Measurements from ENCODE around the gene SMAD2.
"Not testable (repeated sequence)": the region's sequence is repeated elsewhere in the genome, so short reads cannot be mapped to it uniquely, and the experiment has no call there.

SMAD2 gene

GRCh38 chr18:47865183-47865582, 65.3 kb downstream of the SMAD2 start:
- Mint-ChIP-seq H3K27me3 (no peaks in the 10 kb centered on the region), H3K4me1 (ENCODE audit: low read depth) (peaks cover 5% of the 10 kb centered on the region), H3K27ac (no peak overlapping the region), H3K4me3 (no peak overlapping the region), H3K9me3 (peaks cover 4% of the 10 kb centered on the region), H3K36me3 (ENCODE audit: low read depth) (peaks cover 84% of the 10 kb centered on the region)

GRCh38 chr18:47863041-47863440, 67.4 kb downstream of the SMAD2 start:
- H3K4me3 Mint-ChIP-seq: no peak overlapping the region
- peaks cover 86% of the 10 kb centered on the region for H3K36me3 Mint-ChIP-seq (ENCODE audit: low read depth)
- H3K4me1 Mint-ChIP-seq (ENCODE audit: low read depth): no peaks in the 10 kb centered on the region
- H3K27me3 Mint-ChIP-seq: no peaks in the 10 kb centered on the region
- H3K9me3 Mint-ChIP-seq: peaks cover 15% of the 10 kb centered on the region
- no peak overlapping the region for H3K27ac Mint-ChIP-seq

GRCh38 chr18:47858607-47859006, 71.9 kb downstream of the SMAD2 start:
- peaks cover 24% of the 10 kb centered on the region for H3K9me3 Mint-ChIP-seq
- H3K4me1 Mint-ChIP-seq (ENCODE audit: low read depth): no peaks in the 10 kb centered on the region
- no peak overlapping the region for H3K27ac Mint-ChIP-seq
- H3K4me3 Mint-ChIP-seq: no peak overlapping the region
- no peaks in the 10 kb centered on the region for H3K27me3 Mint-ChIP-seq
- peaks cover 82% of the 10 kb centered on the region for H3K36me3 Mint-ChIP-seq (ENCODE audit: low read depth)

- no peaks in the 10 kb centered on the region for H3K27me3 Mint-ChIP-seq
- peaks cover 54% of the 10 kb centered on the region for H3K36me3 Mint-ChIP-seq (ENCODE audit: low read depth)
- no peak overlapping the region for H3K27ac Mint-ChIP-seq
- no peaks in the 10 kb centered on the region for H3K9me3 Mint-ChIP-seq
- H3K4me3 Mint-ChIP-seq: no peak overlapping the region
- no peaks in the 10 kb centered on the region for H3K4me1 Mint-ChIP-seq (ENCODE audit: low read depth)
These were observed 82.8 kb downstream of the SMAD2 start for GRCh38 chr18:47847635-47848034.

- H3K27ac Mint-ChIP-seq: no peak overlapping the region
These were observed 84.0 kb downstream of the SMAD2 start for GRCh38 chr18:47846431-47846830.

GRCh38 chr18:47844828-47845498, 85.5 kb downstream of the SMAD2 start:
- no peak overlapping the region for H3K4me3 Mint-ChIP-seq
- H3K4me1 Mint-ChIP-seq (ENCODE audit: low read depth): no peaks in the 10 kb centered on the region
- no peaks in the 10 kb centered on the region for H3K9me3 Mint-ChIP-seq
- no peaks in the 10 kb centered on the region for H3K27me3 Mint-ChIP-seq
- no peak overlapping the region for H3K27ac Mint-ChIP-seq
- H3K36me3 Mint-ChIP-seq (ENCODE audit: low read depth): peaks cover 81% of the 10 kb centered on the region

More at GRCh38 chr18:47846431-47846830, 84.0 kb downstream of the SMAD2 start:
- H3K36me3 Mint-ChIP-seq (ENCODE audit: low read depth): peaks cover 66% of the 10 kb centered on the region
- no peaks in the 10 kb centered on the region for H3K9me3 Mint-ChIP-seq
- no peaks in the 10 kb centered on the region for H3K4me1 Mint-ChIP-seq (ENCODE audit: low read depth)
- H3K27me3 Mint-ChIP-seq: no peaks in the 10 kb centered on the region
- H3K4me3 Mint-ChIP-seq: no peak overlapping the region

- peak overlapping the region; percentile 8 for H3K27ac Mint-ChIP-seq
- H3K4me1 Mint-ChIP-seq (ENCODE audit: low read depth): no peaks in the 10 kb centered on the region
- H3K27me3 Mint-ChIP-seq: no peaks in the 10 kb centered on the region
- H3K9me3 Mint-ChIP-seq: no peaks in the 10 kb centered on the region
- no peak overlapping the region for H3K4me3 Mint-ChIP-seq
- H3K36me3 Mint-ChIP-seq (ENCODE audit: low read depth): peaks cover 90% of the 10 kb centered on the region
These were observed 87.6 kb downstream of the SMAD2 start for GRCh38 chr18:47842836-47843235.

- Mint-ChIP-seq H3K27me3 (no peaks in the 10 kb centered on the region), H3K27ac (no peak overlapping the region), H3K9me3 (no peaks in the 10 kb centered on the region), H3K4me1 (ENCODE audit: low read depth) (no peaks in the 10 kb centered on the region), H3K36me3 (ENCODE audit: low read depth) (peaks cover 83% of the 10 kb centered on the region), H3K4me3 (no peak overlapping the region)
These were observed 92.1 kb downstream of the SMAD2 start for GRCh38 chr18:47838396-47838795.

GRCh38 chr18:47832348-47832747, 98.1 kb downstream of the SMAD2 start:
- Mint-ChIP-seq H3K27ac (no peak overlapping the region), H3K4me1 (ENCODE audit: low read depth) (no peaks in the 10 kb centered on the region), H3K36me3 (ENCODE audit: low read depth) (peaks cover 59% of the 10 kb centered on the region), H3K9me3 (peaks cover 4% of the 10 kb centered on the region), H3K4me3 (no peak overlapping the region), H3K27me3 (no peaks in the 10 kb centered on the region)

GRCh38 chr18:47831351-47831750, 99.1 kb downstream of the SMAD2 start:
- peaks cover 4% of the 10 kb centered on the region for H3K9me3 Mint-ChIP-seq
- no peak overlapping the region for H3K27ac Mint-ChIP-seq
- H3K4me1 Mint-ChIP-seq (ENCODE audit: low read depth): no peaks in the 10 kb centered on the region
- peaks cover 55% of the 10 kb centered on the region for H3K36me3 Mint-ChIP-seq (ENCODE audit: low read depth)
- H3K27me3 Mint-ChIP-seq: no peaks in the 10 kb centered on the region
- H3K4me3 Mint-ChIP-seq: no peak overlapping the region

- peaks cover 4% of the 10 kb centered on the region for H3K9me3 Mint-ChIP-seq
- no peak overlapping the region for H3K27ac Mint-ChIP-seq
- no peak overlapping the region for H3K4me3 Mint-ChIP-seq
- H3K36me3 Mint-ChIP-seq (ENCODE audit: low read depth): peaks cover 54% of the 10 kb centered on the region
- H3K4me1 Mint-ChIP-seq (ENCODE audit: low read depth): no peaks in the 10 kb centered on the region
- H3K27me3 Mint-ChIP-seq: no peaks in the 10 kb centered on the region
These were observed 99.7 kb downstream of the SMAD2 start for GRCh38 chr18:47830772-47831171.

GRCh38 chr18:47829831-47830230, 100.6 kb downstream of the SMAD2 start:
- Mint-ChIP-seq H3K4me3 (no peak overlapping the region), H3K9me3 (peaks cover 4% of the 10 kb centered on the region), H3K4me1 (ENCODE audit: low read depth) (no peaks in the 10 kb centered on the region), H3K27ac (no peak overlapping the region), H3K27me3 (no peaks in the 10 kb centered on the region), H3K36me3 (ENCODE audit: low read depth) (peaks cover 60% of the 10 kb centered on the region)

- not testable (repeated sequence) for H3K4me1 Mint-ChIP-seq (ENCODE audit: low read depth); H3K27ac Mint-ChIP-seq; H3K27me3 Mint-ChIP-seq; H3K4me3 Mint-ChIP-seq; H3K9me3 Mint-ChIP-seq
- peaks cover 65% of the 10 kb centered on the region for H3K36me3 Mint-ChIP-seq (ENCODE audit: low read depth)
These were observed 102.4 kb downstream of the SMAD2 start for GRCh38 chr18:47828031-47828430.

GRCh38 chr18:47826157-47827074, 104.0 kb downstream of the SMAD2 start:
- Mint-ChIP-seq H3K4me3 (no peak overlapping the region), H3K9me3 (peaks cover 4% of the 10 kb centered on the region), H3K4me1 (ENCODE audit: low read depth) (no peaks in the 10 kb centered on the region), H3K27me3 (no peaks in the 10 kb centered on the region), H3K36me3 (ENCODE audit: low read depth) (peaks cover 52% of the 10 kb centered on the region), H3K27ac (no peak overlapping the region)

GRCh38 chr18:47821314-47821713, 109.1 kb downstream of the SMAD2 start:
- no peak overlapping the region for H3K27ac Mint-ChIP-seq

More at GRCh38 chr18:47821314-47821713, 109.1 kb downstream of the SMAD2 start:
- Mint-ChIP-seq H3K4me1 (ENCODE audit: low read depth) (no peaks in the 10 kb centered on the region), H3K27me3 (no peaks in the 10 kb centered on the region), H3K4me3 (no peak overlapping the region), H3K36me3 (ENCODE audit: low read depth) (peaks cover 31% of the 10 kb centered on the region), H3K9me3 (no peaks in the 10 kb centered on the region)
